Endothelial cell of umbilical vein (primary cell): ENCODE results near the gene MOB3A. TPM values are rescaled to one million over a fixed set of nuclear protein-coding genes. Genes with fewer than 3 reads are reported as not detected.

ENCODE experiments used
- BruUV-seq: library from RNA; stranded (reverse); fragments of 400-500 nt; replicated peaks from 2 replicates; lab custom pipeline; 2021; lab: Mats Ljungman, UMichigan
- CTCF ChIA-PET: fragments of 300-600, 350-600 bp; sonication (Branson Sonifier 250); formaldehyde crosslinking; loops from one replicate; lab custom pipeline; 2021; ENCODE audit warnings: antibody characterized with exemption, inconsistent platforms; lab: Charles Lee
- POLR2A ChIA-PET: fragments of 300-600, 350-600 bp; sonication (Branson Sonifier 250); formaldehyde crosslinking; loops from one replicate; lab custom pipeline; 2021; ENCODE audit warnings: antibody characterized with exemption, inconsistent platforms; lab: Charles Lee
- DNase-seq: peaks from one replicate; pipeline ENCODE4 v3.0.0-alpha.2; 2011; ENCODE audit warnings: low read depth, low spot score
- FAIRE-seq: peaks from 2 replicates; lab custom pipeline; 2011; peaks lifted over from hg19 to GRCh38; lab: Jason Lieb, UNC
- H2AFZ ChIP-seq: 2 replicates; pipeline ENCODE4 v1.6.0; 2012; ENCODE audit warnings: low read depth, low read length, control low read depth, inconsistent platforms
- H3K27ac ChIP-seq: 2 replicates; pipeline ENCODE4 v1.5.1; 2011; ENCODE audit warnings: low read depth, mild to moderate bottlenecking, control low read depth, low read length, moderate library complexity; ENCODE audit not compliant: insufficient read depth
- H3K27me3 ChIP-seq, 2 experiments: 2 replicates each; pipeline versions ENCODE4 v1.6.0 to v1.6.1; 2011; ENCODE audit warnings: low read length in 2 of 2, mixed read lengths in 1 of 2; ENCODE audit not compliant: control insufficient read depth in 2 of 2, insufficient read depth in 2 of 2
- H3K36me3 ChIP-seq, 2 experiments: 2 replicates in 1 of 2; 3 replicates in 1 of 2; pipeline ENCODE4 v1.5.1; 2011; ENCODE audit warnings: low read length in 2 of 2, mild to moderate bottlenecking in 1 of 2, moderate library complexity in 1 of 2; ENCODE audit not compliant: control insufficient read depth in 2 of 2, insufficient read depth in 2 of 2; ENCODE audit errors: extremely low read depth in 1 of 2
- H3K4me1 ChIP-seq: 3 replicates; pipeline ENCODE4 v1.5.1; 2011; ENCODE audit warnings: mild to moderate bottlenecking, low read length; ENCODE audit not compliant: control insufficient read depth, insufficient read depth; ENCODE audit errors: extremely low read depth
- H3K4me2 ChIP-seq: 2 replicates; pipeline ENCODE4 v1.6.1; 2011; ENCODE audit warnings: low read length, control low read depth, mixed read lengths; ENCODE audit not compliant: insufficient read depth
- H3K4me3 ChIP-seq, 3 experiments: fragments of 200-600 bp in 1 of 3; sonication (generic), shearing (Covaris generic) in 1 of 3; replicated peaks in 1 of 3; 2 replicates each; pipeline ENCODE4 v1.5.1; 2011 to 2016; ENCODE audit warnings: control low read depth in 3 of 3, low read length in 3 of 3, mild to moderate bottlenecking in 2 of 3, inconsistent platforms in 1 of 3, low read depth in 1 of 3, moderate library complexity in 1 of 3; ENCODE audit not compliant: insufficient read depth in 1 of 3
- H3K79me2 ChIP-seq: 2 replicates; pipeline ENCODE4 v1.6.0; 2012; ENCODE audit warnings: low read length, inconsistent platforms; ENCODE audit not compliant: control insufficient read depth, insufficient read depth
- H3K9ac ChIP-seq: replicated peaks from 2 replicates; pipeline ENCODE3; 2011; ENCODE audit warnings: low read length, control low read depth; ENCODE audit not compliant: insufficient read depth; ENCODE audit errors: extremely low read depth
- H3K9me1 ChIP-seq: replicated peaks from 3 replicates; pipeline ENCODE4 v1.6.0; 2011; ENCODE audit warnings: mild to moderate bottlenecking, low read length; ENCODE audit not compliant: control insufficient read depth, insufficient read depth; ENCODE audit errors: extremely low read depth
- H3K9me3 ChIP-seq: replicated peaks from 2 replicates; pipeline ENCODE4 v1.5.1; 2012; ENCODE audit warnings: low read length, inconsistent platforms; ENCODE audit not compliant: control insufficient read depth, insufficient read depth
- H4K20me1 ChIP-seq: replicated peaks from 2 replicates; pipeline ENCODE3; 2011; ENCODE audit warnings: mild to moderate bottlenecking, low read length; ENCODE audit not compliant: control insufficient read depth, insufficient read depth; ENCODE audit errors: extremely low read depth
- EZH2 ChIP-seq: IDR thresholded peaks from 2 replicates; pipeline ENCODE4 v1.6.1; 2012; ENCODE audit warnings: borderline replicate concordance, low read depth, mild to moderate bottlenecking, moderate library complexity, low read length, inconsistent platforms; ENCODE audit not compliant: severe bottlenecking
- JUN ChIP-seq: IDR thresholded peaks from 2 replicates; pipeline ENCODE4 v1.6.1; 2011; ENCODE audit warnings: borderline replicate concordance, low read depth; ENCODE audit not compliant: insufficient read length, insufficient read depth
- MAX ChIP-seq: IDR thresholded peaks from 2 replicates; pipeline ENCODE4 v1.6.1; 2011; ENCODE audit not compliant: insufficient read depth, insufficient read length
- MYC ChIP-seq: IDR thresholded peaks from one replicate; pipeline ENCODE4 v1.6.1; 2011; ENCODE audit warnings: mild to moderate bottlenecking, low read depth, low read length
- POLR2A ChIP-seq: IDR thresholded peaks from 2 replicates; pipeline ENCODE4 v1.6.1; 2012; ENCODE audit warnings: low read depth, mild to moderate bottlenecking, control low read depth, low read length
- POLR2AphosphoS5 ChIP-seq: IDR thresholded peaks from 2 replicates; pipeline ENCODE4 v1.6.1; 2012; ENCODE audit warnings: low read depth, mild to moderate bottlenecking, control low read depth, low read length, moderate library complexity; ENCODE audit not compliant: insufficient read depth
- dilution Hi-C: fragments of 300-500 bp; cut with MboI; formaldehyde crosslinking; loops from one replicate; pipeline ENCODE4 v1.15.0; 2019; ENCODE audit warnings: low sequenced_read_pairs; ENCODE audit not compliant: extremely low pct_ligation_motif_present
- intact Hi-C: fragments of 100-400 bp; cut with micrococcal nuclease; formaldehyde crosslinking; loops from one replicate; pipeline ENCODE4 v1.10.0; 2022
- polyA plus RNA-seq, 4 experiments: library from polyadenylated mRNA; depleted of rRNA in 3 of 4; stranded (reverse) in 3 of 4; unstranded in 1 of 4; fragments of >200 nt; gene quantifications; 2 replicates each; pipeline versions ENCODE4 v1.2.1 to v1.2.3, GENCODE V29; 2011 to 2012; ENCODE audit warnings: missing spikeins in 1 of 4
- total RNA-seq: library from RNA; stranded (reverse); gene quantifications from 2 replicates; pipeline ENCODE4 v1.2.3, GENCODE V29; 2021
- TF ChIP-seq, protein P1 (sequence below), 2 donors: IDR thresholded peaks; 1 replicate in 1 of 2; 2 replicates in 1 of 2; pipeline ENCODE4 v1.5.1; 2011; ENCODE audit warnings: low read length in 2 of 2, mild to moderate bottlenecking in 2 of 2, moderate library complexity in 2 of 2, control low read depth in 1 of 2, inconsistent platforms in 1 of 2, low read depth in 1 of 2; ENCODE audit not compliant: insufficient read depth in 1 of 2; ENCODE audit errors: extremely low read depth in 1 of 2

Gene MOB3A
- total and polyA plus RNA-seq, 2 donors (not counting 3 experiments of a cell fraction or from before 2014, with no cell fraction given) = 46.5 to 59.7 TPM

GRCh38 chr19:2070986-2071673 lies 25.0 kb downstream of the MOB3A start:
- dilution Hi-C loops (no loop called here), intact Hi-C loops (no loop called here)
- Histone ChIP-seq H4K20me1 (no peaks in the 10 kb centered on the region), H3K4me1 (no peaks in the 10 kb centered on the region), H2AFZ (no peak overlapping the region), H3K79me2 (no peaks in the 10 kb centered on the region), H3K27ac (no peak overlapping the region), H3K9me3 (no peaks in the 10 kb centered on the region), H3K9me1 (no peaks in the 10 kb centered on the region), H3K9ac (no peak overlapping the region), H3K4me3 (no peak overlapping the region), H3K27me3 (no peaks in the 10 kb centered on the region), H3K36me3 (peaks cover 0 to 21% of the 10 kb centered on the region in 2 experiments), H3K4me2 (no peak overlapping the region)
- TSS peak; percentile 62 for BruUV-seq
- no peak for TF ChIP-seq MYC
- TF ChIP-seq POLR2AphosphoS5 = no peak
- TF ChIP-seq EZH2 = no peak
- TF ChIP-seq, protein P1, sequence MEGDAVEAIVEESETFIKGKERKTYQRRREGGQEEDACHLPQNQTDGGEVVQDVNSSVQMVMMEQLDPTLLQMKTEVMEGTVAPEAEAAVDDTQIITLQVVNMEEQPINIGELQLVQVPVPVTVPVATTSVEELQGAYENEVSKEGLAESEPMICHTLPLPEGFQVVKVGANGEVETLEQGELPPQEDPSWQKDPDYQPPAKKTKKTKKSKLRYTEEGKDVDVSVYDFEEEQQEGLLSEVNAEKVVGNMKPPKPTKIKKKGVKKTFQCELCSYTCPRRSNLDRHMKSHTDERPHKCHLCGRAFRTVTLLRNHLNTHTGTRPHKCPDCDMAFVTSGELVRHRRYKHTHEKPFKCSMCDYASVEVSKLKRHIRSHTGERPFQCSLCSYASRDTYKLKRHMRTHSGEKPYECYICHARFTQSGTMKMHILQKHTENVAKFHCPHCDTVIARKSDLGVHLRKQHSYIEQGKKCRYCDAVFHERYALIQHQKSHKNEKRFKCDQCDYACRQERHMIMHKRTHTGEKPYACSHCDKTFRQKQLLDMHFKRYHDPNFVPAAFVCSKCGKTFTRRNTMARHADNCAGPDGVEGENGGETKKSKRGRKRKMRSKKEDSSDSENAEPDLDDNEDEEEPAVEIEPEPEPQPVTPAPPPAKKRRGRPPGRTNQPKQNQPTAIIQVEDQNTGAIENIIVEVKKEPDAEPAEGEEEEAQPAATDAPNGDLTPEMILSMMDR (IDR thresholded peaks at IDR 0.05; ENCODE audit: extremely low read depth in 1 of 2, insufficient read depth in 1 of 2, low read depth in 1 of 2, low read length in 2 of 2) = no peak
- no peak for TF ChIP-seq JUN
- TF ChIP-seq POLR2A = no peak
- TF ChIP-seq MAX = no peak
- no peak for FAIRE-seq
- ChIA-PET CTCF (interaction anchor here (0.6 to 1.5 kb wide), 5 partner anchors 9 to 125 kb away, joined by 3 to 7 read pairs (median 4); no protein-coding TSS in a partner anchor), POLR2A (interaction anchor here (0.7 kb wide), 1 partner anchor 717 kb away, joined by 3 read pairs; no protein-coding TSS in a partner anchor)
- DNase-seq = no peak
